Prostate gland (tissue), 2 donors: ENCODE data around the gene ATG5. TPM values are rescaled to one million over a fixed set of nuclear protein-coding genes. Genes with fewer than 3 reads are reported as not detected.

Experiments
- DNase-seq: peaks from one replicate; pipeline ENCODE4 v3.0.0-alpha.2; 2019; ENCODE audit warnings: low spot score
- H3K27ac ChIP-seq, 2 donors: fragments of 200-600 bp; sonication (generic); 2 replicates each; pipeline ENCODE4 v1.5.1; 2017 to 2019
- H3K27me3 ChIP-seq: fragments of 200-600 bp; sonication (generic); replicated peaks from 2 replicates; pipeline ENCODE4 v1.5.1; 2019; ENCODE audit not compliant: insufficient read depth
- H3K36me3 ChIP-seq, 2 donors: fragments of 200-600 bp; sonication (generic); 1 replicate in 1 of 2; 2 replicates in 1 of 2; pipeline versions ENCODE4 v1.5.1 to v1.8.1; 2017 to 2019
- H3K4me1 ChIP-seq: fragments of 200-600 bp; sonication (generic); replicated peaks from 2 replicates; pipeline ENCODE4 v1.5.1; 2019
- H3K4me3 ChIP-seq, 2 donors: fragments of 200-600 bp; sonication (generic); 2 replicates each; pipeline ENCODE4 v1.5.1; 2017 to 2019
- H3K9me3 ChIP-seq: fragments of 200-600 bp; sonication (generic); 2 replicates; pipeline ENCODE4 v1.5.1; 2017
- CTCF ChIP-seq, 4 experiments: fragments of 200-600 bp in 2 of 4; fragments of 450-650 bp in 2 of 4; sonication (generic) in 2 of 4; IDR thresholded peaks; 1 replicate in 3 of 4; 2 replicates in 1 of 4; pipeline ENCODE4 v1.5.1; 2016 to 2019; ENCODE audit warnings: antibody characterized with exemption in 4 of 4, mild to moderate bottlenecking in 2 of 4, moderate library complexity in 2 of 4
- POLR2A ChIP-seq: fragments of 450-650 bp; IDR thresholded peaks from one replicate; pipeline ENCODE4 v1.6.1; 2016; ENCODE audit warnings: antibody characterized with exemption, mild to moderate bottlenecking
- POLR2AphosphoS5 ChIP-seq: sonication (generic); formaldehyde crosslinking; IDR thresholded peaks from one replicate; pipeline ENCODE4 v1.6.1; 2017; ENCODE audit warnings: antibody characterized with exemption
- WGBS: methylation state at CpG from one replicate; pipeline ENCODE4 v1.1.5; 2018; 5-methylcytosine and 5-hydroxymethylcytosine counted together
- intact Hi-C: fragments of 100-400 bp; cut with DNase I; formaldehyde crosslinking; loops from one replicate; pipeline ENCODE4 v1.14.2; 2022
- total RNA-seq, 2 donors: library from RNA; depleted of rRNA; stranded (reverse); fragments of >200 nt; gene quantifications; one replicate each; pipeline ENCODE4 v1.1.0, GENCODE V29; 2016

ATG5 gene
- total RNA-seq, 2 donors from 2014 or later: 31.9 to 34.3 TPM

GRCh38 chr6:106249658-106250057 lies 75.9 kb downstream of the ATG5 start:
- intact Hi-C loops: no loop called here
- WGBS: 80% methylated on average over 1 of the region's 1 CpG
- Histone ChIP-seq H3K4me1 (no peaks in the 10 kb centered on the region), H3K27ac (no peak overlapping the region), H3K27me3 (no peaks in the 10 kb centered on the region), H3K36me3 (no peaks in the 10 kb centered on the region), H3K9me3 (no peaks in the 10 kb centered on the region), H3K4me3 (no peak overlapping the region)
- TF ChIP-seq POLR2AphosphoS5 (no peak), POLR2A (no peak), CTCF (IDR thresholded peaks at IDR 0.05) (no peak)
- DNase-seq: no peak

GRCh38 chr6:106247733-106248132 lies 77.8 kb downstream of the ATG5 start:
- H3K27me3 ChIP-seq: no peaks in the 10 kb centered on the region
- 89% methylated on average over 4 of the region's 4 CpGs for WGBS
- DNase-seq: no peak
- no peaks in the 10 kb centered on the region for H3K9me3 ChIP-seq
- intact Hi-C loops: no loop called here
- no peak for TF ChIP-seq POLR2A
- no peak for TF ChIP-seq CTCF (IDR thresholded peaks at IDR 0.05)
- no peak for TF ChIP-seq POLR2AphosphoS5
- no peaks in the 10 kb centered on the region for H3K4me1 ChIP-seq
- H3K4me3 ChIP-seq: no peak overlapping the region
- no peak overlapping the region for H3K27ac ChIP-seq
- no peaks in the 10 kb centered on the region for H3K36me3 ChIP-seq

- TF ChIP-seq POLR2AphosphoS5 (no peak), CTCF (IDR thresholded peaks at IDR 0.05) (no peak), POLR2A (no peak)
- Histone ChIP-seq H3K36me3 (no peaks in the 10 kb centered on the region), H3K4me3 (no peak overlapping the region), H3K4me1 (no peaks in the 10 kb centered on the region), H3K9me3 (no peaks in the 10 kb centered on the region), H3K27me3 (no peaks in the 10 kb centered on the region), H3K27ac (no peak overlapping the region)
- WGBS: 87% methylated on average over 3 of the region's 3 CpGs
- DNase-seq: no peak
- intact Hi-C loops: no loop called here
These were observed 78.3 kb downstream of the ATG5 start for GRCh38 chr6:106247293-106247692.

- 92% methylated on average over 1 of the region's 1 CpG for WGBS
- Histone ChIP-seq H3K27ac (no peak overlapping the region), H3K36me3 (no peaks in the 10 kb centered on the region), H3K27me3 (no peaks in the 10 kb centered on the region), H3K4me3 (no peak overlapping the region), H3K4me1 (no peaks in the 10 kb centered on the region), H3K9me3 (no peaks in the 10 kb centered on the region)
- DNase-seq: no peak
- TF ChIP-seq POLR2A (no peak), POLR2AphosphoS5 (no peak), CTCF (IDR thresholded peaks at IDR 0.05) (no peak)
- intact Hi-C loops: no loop called here
These were observed 80.6 kb downstream of the ATG5 start for GRCh38 chr6:106244931-106245330.

- no peaks in the 10 kb centered on the region for H3K36me3 ChIP-seq
- H3K4me1 ChIP-seq: no peaks in the 10 kb centered on the region
- no peaks in the 10 kb centered on the region for H3K9me3 ChIP-seq
- WGBS: 90% methylated on average over 1 of the region's 1 CpG
- no peak overlapping the region for H3K27ac ChIP-seq
- intact Hi-C loops: no loop called here
- H3K27me3 ChIP-seq: no peaks in the 10 kb centered on the region
- no peak for TF ChIP-seq POLR2AphosphoS5
- TF ChIP-seq CTCF (IDR thresholded peaks at IDR 0.05): no peak
- TF ChIP-seq POLR2A: no peak
- H3K4me3 ChIP-seq: no peak overlapping the region
- no peak for DNase-seq
These were observed 81.0 kb downstream of the ATG5 start for GRCh38 chr6:106244521-106244920.
